ENCODE data around the gene ZNF407.

The ZNF407 gene

GRCh38 chr18:74866577-74866976 is 268.9 kb downstream of the ZNF407 start:
- H3K4me3 ChIP-seq (ENCODE audit: control insufficient read depth, low read depth, low read length) = no peak overlapping the region
- no peak for DNase-seq (ENCODE audit: low read depth)
- TF ChIP-seq CTCF (IDR thresholded peaks at IDR 0.05; ENCODE audit: control insufficient read depth, insufficient read depth, low read depth, low read length, missing control alignments) = no peak

GRCh38 chr18:74868461-74868860 is 270.8 kb downstream of the ZNF407 start:
- H3K4me3 ChIP-seq (ENCODE audit: control insufficient read depth, low read depth, low read length) = no peak overlapping the region
- no peak for TF ChIP-seq CTCF (IDR thresholded peaks at IDR 0.05; ENCODE audit: control insufficient read depth, insufficient read depth, low read depth, low read length, missing control alignments)
- DNase-seq (ENCODE audit: low read depth) = no peak

- TF ChIP-seq CTCF (IDR thresholded peaks at IDR 0.05; ENCODE audit: control insufficient read depth, insufficient read depth, low read depth, low read length, missing control alignments) = no peak
- no peak for DNase-seq (ENCODE audit: low read depth)
- no peak overlapping the region for H3K4me3 ChIP-seq (ENCODE audit: control insufficient read depth, low read depth, low read length)
These were observed 272.5 kb downstream of the ZNF407 start for GRCh38 chr18:74869904-74870863.

- no peak for DNase-seq (ENCODE audit: low read depth)
- no peak for TF ChIP-seq CTCF (IDR thresholded peaks at IDR 0.05; ENCODE audit: control insufficient read depth, insufficient read depth, low read depth, low read length, missing control alignments)
- no peak overlapping the region for H3K4me3 ChIP-seq (ENCODE audit: control insufficient read depth, low read depth, low read length)
These were observed 273.3 kb downstream of the ZNF407 start for GRCh38 chr18:74870950-74871349.

- H3K4me3 ChIP-seq (ENCODE audit: control insufficient read depth, low read depth, low read length) = no peak overlapping the region
- DNase-seq (ENCODE audit: low read depth) = no peak
- no peak for TF ChIP-seq CTCF (IDR thresholded peaks at IDR 0.05; ENCODE audit: control insufficient read depth, insufficient read depth, low read depth, low read length, missing control alignments)
These were observed 276.0 kb downstream of the ZNF407 start for GRCh38 chr18:74873629-74874028.

GRCh38 chr18:74874351-74874750 is 276.7 kb downstream of the ZNF407 start:
- DNase-seq (ENCODE audit: low read depth) = no peak
- H3K4me3 ChIP-seq (ENCODE audit: control insufficient read depth, low read depth, low read length) = no peak overlapping the region
- TF ChIP-seq CTCF (IDR thresholded peaks at IDR 0.05; ENCODE audit: control insufficient read depth, insufficient read depth, low read depth, low read length, missing control alignments) = no peak
